Measurements from ENCODE around the gene FMN1. TPM values are rescaled to one million over a fixed set of nuclear protein-coding genes. Genes with fewer than 3 reads are reported as not detected.

The FMN1 gene
- polyA plus RNA-seq, 2 donors = 1.0 to 2.1 TPM

DNA sequence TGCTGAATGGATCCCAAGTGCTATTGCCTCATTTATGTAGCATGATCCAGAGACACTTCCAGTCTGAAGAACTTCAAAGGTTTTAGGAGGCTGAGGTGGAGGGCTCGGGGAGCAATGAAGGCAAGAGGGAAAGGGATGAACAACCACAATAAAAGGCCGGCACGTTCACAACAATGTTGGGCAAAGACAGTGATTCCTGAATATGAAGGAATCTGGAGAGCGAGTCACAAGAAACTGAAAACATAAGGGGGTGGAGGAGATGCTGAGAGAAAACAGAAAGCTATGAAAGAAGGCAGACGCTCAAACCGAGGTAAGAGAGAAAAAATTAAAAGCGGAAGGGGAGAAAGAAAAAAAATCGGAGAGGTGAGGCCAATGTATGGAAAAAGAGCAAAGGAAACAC lies 356.6 kb downstream of the FMN1 start:
- Histone ChIP-seq H3K4me1 (ENCODE audit: control insufficient read depth in 2 of 2, insufficient read depth in 2 of 2, low read length in 1 of 2) (no peaks in the 10 kb centered on the region), H3K36me3 (ENCODE audit: control insufficient read depth in 2 of 2, insufficient read depth in 2 of 2, low read length in 1 of 2) (no peaks in the 10 kb centered on the region), H3K27ac (ENCODE audit: low read depth in 2 of 2, low read length in 1 of 2) (no peak overlapping the region), H3K4me3 (ENCODE audit: low read depth in 1 of 2, low read length in 2 of 2) (no peak overlapping the region), H3K9me3 (ENCODE audit: control insufficient read depth in 2 of 2, insufficient read depth in 1 of 2, low read depth in 1 of 2, low read length in 1 of 2) (no peaks in the 10 kb centered on the region), H3K27me3 (ENCODE audit: control insufficient read depth in 1 of 2, insufficient read depth in 2 of 2, low read length in 2 of 2) (peaks cover 0 to 2% of the 10 kb centered on the region in 2 donors)
- WGBS, 2 donors = 89 to 93% methylated on average over 8 of the region's 8 CpGs

DNA sequence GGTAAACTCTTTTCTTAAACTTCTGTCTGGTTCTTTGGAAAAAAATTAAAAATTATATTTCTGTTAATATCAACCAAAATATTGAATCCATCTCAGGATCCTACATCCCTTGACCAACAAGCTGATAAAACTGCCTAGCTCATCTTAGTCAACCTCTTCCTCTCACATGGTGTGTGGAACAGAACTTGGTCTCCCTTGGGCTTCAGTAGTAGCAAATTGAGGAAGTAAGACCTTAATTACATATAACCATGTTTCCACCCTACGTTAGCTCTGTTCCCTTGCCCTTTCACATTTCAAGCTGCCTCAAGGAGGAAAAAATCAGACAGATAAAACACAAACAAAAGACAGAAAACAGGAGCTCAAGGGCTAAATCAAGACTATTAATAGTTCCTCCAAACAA lies 360.4 kb downstream of the FMN1 start:
- 50 to 68% methylated on average over 1 of the region's 1 CpG for whole genome bisulfite sequencing, 2 donors
- H3K4me3 ChIP-seq (ENCODE audit: low read depth in 1 of 2, low read length in 2 of 2) = no peak overlapping the region
- no peak overlapping the region for H3K27ac ChIP-seq (ENCODE audit: low read depth in 2 of 2, low read length in 1 of 2)
- no peaks in the 10 kb centered on the region for H3K4me1 ChIP-seq (ENCODE audit: control insufficient read depth in 2 of 2, insufficient read depth in 2 of 2, low read length in 1 of 2)
- no peaks in the 10 kb centered on the region for H3K9me3 ChIP-seq (ENCODE audit: control insufficient read depth in 2 of 2, insufficient read depth in 1 of 2, low read depth in 1 of 2, low read length in 1 of 2)
- no peaks in the 10 kb centered on the region for H3K27me3 ChIP-seq (ENCODE audit: control insufficient read depth in 1 of 2, insufficient read depth in 2 of 2, low read length in 2 of 2)
- H3K36me3 ChIP-seq (ENCODE audit: control insufficient read depth in 2 of 2, insufficient read depth in 2 of 2, low read length in 1 of 2) = no peaks in the 10 kb centered on the region

DNA sequence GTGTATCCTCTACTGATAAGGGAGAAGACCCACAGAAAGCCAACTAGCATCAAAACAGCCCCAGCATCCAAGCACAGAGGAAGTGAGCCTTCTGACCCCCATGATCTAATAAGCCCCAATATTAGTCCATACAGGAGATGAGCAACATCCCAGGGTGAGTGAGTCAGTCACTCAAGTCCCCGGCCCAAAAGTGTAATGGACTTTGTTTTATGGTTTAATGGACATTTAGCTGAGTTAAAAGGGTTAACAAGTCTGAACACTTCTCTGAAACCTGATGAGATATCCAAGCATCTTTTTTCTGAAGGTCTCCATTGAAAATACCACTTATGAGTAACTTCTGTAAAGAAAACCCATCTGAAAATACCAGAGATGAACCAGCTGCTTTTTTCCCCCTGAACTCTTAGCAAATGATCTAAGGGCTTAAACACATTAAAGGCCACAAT lies 361.1 kb downstream of the FMN1 start:
- H3K27ac ChIP-seq (ENCODE audit: low read depth in 2 of 2, low read length in 1 of 2) = no peak overlapping the region
- H3K27me3 ChIP-seq (ENCODE audit: control insufficient read depth in 1 of 2, insufficient read depth in 2 of 2, low read length in 2 of 2) = no peaks in the 10 kb centered on the region
- no peaks in the 10 kb centered on the region for H3K36me3 ChIP-seq (ENCODE audit: control insufficient read depth in 2 of 2, insufficient read depth in 2 of 2, low read length in 1 of 2)
- H3K9me3 ChIP-seq (ENCODE audit: control insufficient read depth in 2 of 2, insufficient read depth in 1 of 2, low read depth in 1 of 2, low read length in 1 of 2) = no peaks in the 10 kb centered on the region
- H3K4me1 ChIP-seq (ENCODE audit: control insufficient read depth in 2 of 2, insufficient read depth in 2 of 2, low read length in 1 of 2) = no peaks in the 10 kb centered on the region
- no peak overlapping the region for H3K4me3 ChIP-seq (ENCODE audit: low read depth in 1 of 2, low read length in 2 of 2)
- WGBS, 2 donors = 89 to 96% methylated on average over 1 of the region's 1 CpG

DNA sequence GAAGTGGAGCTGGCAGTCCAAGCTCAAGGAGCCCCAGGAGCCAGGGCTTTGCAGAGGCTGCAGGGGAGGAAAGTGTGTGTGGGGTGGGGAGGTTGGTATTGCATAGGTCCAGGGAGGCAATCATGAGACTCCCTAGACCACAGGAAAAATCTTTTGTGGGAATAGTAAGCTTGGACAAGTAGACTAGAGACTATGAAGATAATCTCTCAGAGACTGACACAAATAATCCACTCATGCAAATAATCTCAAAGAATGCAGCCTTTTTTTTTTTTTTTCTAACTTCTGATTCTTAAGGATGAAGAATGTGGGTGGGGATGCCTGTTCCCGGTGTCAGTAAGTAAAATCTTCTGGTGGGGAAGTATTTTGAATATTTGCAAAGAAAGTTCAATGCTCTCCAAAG lies 363.0 kb downstream of the FMN1 start:
- H3K4me1 ChIP-seq (ENCODE audit: control insufficient read depth in 2 of 2, insufficient read depth in 2 of 2, low read length in 1 of 2) = no peaks in the 10 kb centered on the region
- 65 to 73% methylated on average over 1 of the region's 1 CpG for WGBS, 2 donors
- H3K4me3 ChIP-seq (ENCODE audit: low read depth in 1 of 2, low read length in 2 of 2) = no peak overlapping the region
- H3K36me3 ChIP-seq (ENCODE audit: control insufficient read depth in 2 of 2, insufficient read depth in 2 of 2, low read length in 1 of 2) = no peaks in the 10 kb centered on the region
- no peaks in the 10 kb centered on the region for H3K9me3 ChIP-seq (ENCODE audit: control insufficient read depth in 2 of 2, insufficient read depth in 1 of 2, low read depth in 1 of 2, low read length in 1 of 2)
- H3K27me3 ChIP-seq (ENCODE audit: control insufficient read depth in 1 of 2, insufficient read depth in 2 of 2, low read length in 2 of 2) = no peaks in the 10 kb centered on the region
- no peak overlapping the region for H3K27ac ChIP-seq (ENCODE audit: low read depth in 2 of 2, low read length in 1 of 2)

DNA sequence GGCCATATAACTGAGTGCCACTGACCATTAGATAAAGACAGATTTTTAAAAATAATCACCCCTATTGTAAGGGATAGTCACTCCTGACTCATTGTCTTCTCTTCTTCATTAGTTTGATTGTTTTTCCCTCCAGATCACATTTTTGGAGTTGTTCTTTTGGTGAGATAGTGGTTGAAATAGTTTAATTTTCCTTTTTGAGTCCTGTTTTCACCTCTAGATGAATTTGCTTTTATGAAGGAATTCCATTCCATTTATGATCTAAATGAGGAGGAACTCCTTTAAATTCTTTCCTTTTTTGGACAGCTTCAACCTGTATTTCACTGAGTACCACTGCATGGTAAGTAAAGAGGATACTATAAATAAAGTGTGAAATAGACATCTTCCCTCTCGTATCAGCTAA lies 364.3 kb downstream of the FMN1 start:
- H3K4me1 ChIP-seq (ENCODE audit: control insufficient read depth in 2 of 2, insufficient read depth in 2 of 2, low read length in 1 of 2) = no peaks in the 10 kb centered on the region
- WGBS, 2 donors = 91 to 92% methylated on average over 1 of the region's 1 CpG

DNA sequence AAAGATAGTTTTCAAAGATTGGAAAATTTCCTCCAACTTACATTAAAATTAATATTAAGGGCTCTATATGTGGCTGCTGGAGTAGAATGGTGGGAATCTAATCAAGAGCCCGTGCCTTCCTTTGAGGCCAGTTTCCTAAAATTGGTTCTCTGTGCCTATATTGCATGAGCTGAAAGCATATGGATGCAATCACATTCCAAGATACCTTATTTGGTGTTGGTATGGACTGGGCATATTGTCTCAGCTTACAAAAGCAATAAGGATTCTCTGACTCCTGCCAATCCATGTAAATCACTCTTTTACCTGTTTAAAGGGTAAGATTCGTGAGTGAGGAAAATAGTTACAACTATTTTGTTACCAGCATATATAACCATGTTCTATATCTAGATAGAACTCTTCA lies 365.1 kb downstream of the FMN1 start:
- H3K4me3 ChIP-seq (ENCODE audit: low read depth in 1 of 2, low read length in 2 of 2) = no peak overlapping the region
- H3K36me3 ChIP-seq (ENCODE audit: control insufficient read depth in 2 of 2, insufficient read depth in 2 of 2, low read length in 1 of 2) = no peaks in the 10 kb centered on the region
- H3K9me3 ChIP-seq (ENCODE audit: control insufficient read depth in 2 of 2, insufficient read depth in 1 of 2, low read depth in 1 of 2, low read length in 1 of 2) = no peaks in the 10 kb centered on the region
- 81 to 96% methylated on average over 2 of the region's 2 CpGs for WGBS, 2 donors
- H3K27ac ChIP-seq (ENCODE audit: low read depth in 2 of 2, low read length in 1 of 2) = no peak overlapping the region
- H3K4me1 ChIP-seq (ENCODE audit: control insufficient read depth in 2 of 2, insufficient read depth in 2 of 2, low read length in 1 of 2) = no peaks in the 10 kb centered on the region
- no peaks in the 10 kb centered on the region for H3K27me3 ChIP-seq (ENCODE audit: control insufficient read depth in 1 of 2, insufficient read depth in 2 of 2, low read length in 2 of 2)

More for the DNA sequence above, 364.3 kb downstream of the FMN1 start:
- H3K27me3 ChIP-seq (ENCODE audit: control insufficient read depth in 1 of 2, insufficient read depth in 2 of 2, low read length in 2 of 2) = no peaks in the 10 kb centered on the region
- no peak overlapping the region for H3K27ac ChIP-seq (ENCODE audit: low read depth in 2 of 2, low read length in 1 of 2)
- no peak overlapping the region for H3K4me3 ChIP-seq (ENCODE audit: low read depth in 1 of 2, low read length in 2 of 2)
- no peaks in the 10 kb centered on the region for H3K36me3 ChIP-seq (ENCODE audit: control insufficient read depth in 2 of 2, insufficient read depth in 2 of 2, low read length in 1 of 2)
- H3K9me3 ChIP-seq (ENCODE audit: control insufficient read depth in 2 of 2, insufficient read depth in 1 of 2, low read depth in 1 of 2, low read length in 1 of 2) = no peaks in the 10 kb centered on the region

DNA sequence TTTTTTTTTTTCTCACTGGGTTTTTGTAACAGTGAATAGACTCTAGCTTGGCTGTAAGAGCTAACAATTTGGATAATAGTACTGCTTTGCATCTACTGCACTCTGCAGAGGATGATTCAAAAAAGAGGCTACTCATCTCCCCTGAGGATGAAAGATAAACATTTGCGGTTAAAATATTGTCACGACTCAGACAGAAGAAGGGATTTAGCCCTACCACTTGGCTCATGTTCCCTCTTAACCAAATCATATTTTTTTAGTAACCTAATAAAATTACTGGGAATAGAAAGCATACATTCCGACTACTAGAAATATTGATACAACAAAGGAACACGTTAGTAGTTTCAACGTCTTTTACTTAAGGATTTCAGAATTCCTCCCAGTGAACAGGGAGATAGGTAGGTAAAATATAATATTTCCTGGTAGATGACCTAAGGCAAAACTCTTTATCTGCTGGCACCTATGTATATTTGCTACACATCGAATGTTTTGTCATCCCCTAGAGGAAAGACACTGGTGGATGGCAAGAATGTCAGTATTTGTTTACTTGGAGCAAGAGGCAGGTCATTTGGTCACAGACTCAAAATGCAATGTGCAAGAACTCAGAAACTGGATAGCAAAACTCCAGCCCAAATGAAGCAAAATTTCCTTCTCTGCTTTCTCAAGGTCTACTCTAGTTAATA lies 365.9 kb downstream of the FMN1 start:
- H3K4me3 ChIP-seq (ENCODE audit: low read depth in 1 of 2, low read length in 2 of 2) = no peak overlapping the region
- H3K27me3 ChIP-seq (ENCODE audit: control insufficient read depth in 1 of 2, insufficient read depth in 2 of 2, low read length in 2 of 2) = no peaks in the 10 kb centered on the region
- WGBS, 2 donors = 64 to 72% methylated on average over 6 of the region's 6 CpGs
- H3K36me3 ChIP-seq (ENCODE audit: control insufficient read depth in 2 of 2, insufficient read depth in 2 of 2, low read length in 1 of 2) = no peaks in the 10 kb centered on the region
- no peaks in the 10 kb centered on the region for H3K9me3 ChIP-seq (ENCODE audit: control insufficient read depth in 2 of 2, insufficient read depth in 1 of 2, low read depth in 1 of 2, low read length in 1 of 2)
- H3K27ac ChIP-seq (ENCODE audit: low read depth in 2 of 2, low read length in 1 of 2) = no peak overlapping the region
- no peaks in the 10 kb centered on the region for H3K4me1 ChIP-seq (ENCODE audit: control insufficient read depth in 2 of 2, insufficient read depth in 2 of 2, low read length in 1 of 2)

DNA sequence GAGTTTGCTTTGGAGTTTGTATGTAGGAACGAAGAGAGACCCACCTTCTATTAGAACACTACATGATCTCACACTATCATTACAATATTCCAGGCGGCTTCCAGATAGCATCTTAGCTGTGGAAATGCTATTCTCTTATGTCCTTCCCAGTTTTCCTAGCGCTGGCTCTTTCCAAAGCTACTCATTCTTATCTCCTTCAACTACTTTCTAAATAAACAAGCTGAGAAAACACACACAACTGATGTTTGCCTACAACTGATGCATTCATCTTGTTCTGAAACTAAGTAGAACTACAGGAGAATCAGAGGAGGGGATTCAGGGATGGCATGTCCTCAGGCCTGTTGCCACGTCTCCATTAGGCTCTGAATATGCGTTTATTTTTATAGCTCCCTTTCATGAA lies 367.8 kb downstream of the FMN1 start:
- Histone ChIP-seq H3K27ac (ENCODE audit: low read depth in 2 of 2, low read length in 1 of 2) (no peak overlapping the region), H3K27me3 (ENCODE audit: control insufficient read depth in 1 of 2, insufficient read depth in 2 of 2, low read length in 2 of 2) (no peaks in the 10 kb centered on the region), H3K36me3 (ENCODE audit: control insufficient read depth in 2 of 2, insufficient read depth in 2 of 2, low read length in 1 of 2) (no peaks in the 10 kb centered on the region), H3K4me1 (ENCODE audit: control insufficient read depth in 2 of 2, insufficient read depth in 2 of 2, low read length in 1 of 2) (no peaks in the 10 kb centered on the region), H3K4me3 (ENCODE audit: low read depth in 1 of 2, low read length in 2 of 2) (no peak overlapping the region), H3K9me3 (ENCODE audit: control insufficient read depth in 2 of 2, insufficient read depth in 1 of 2, low read depth in 1 of 2, low read length in 1 of 2) (no peaks in the 10 kb centered on the region)
- 87% methylated on average over 5 of the region's 5 CpGs for WGBS, 2 donors

DNA sequence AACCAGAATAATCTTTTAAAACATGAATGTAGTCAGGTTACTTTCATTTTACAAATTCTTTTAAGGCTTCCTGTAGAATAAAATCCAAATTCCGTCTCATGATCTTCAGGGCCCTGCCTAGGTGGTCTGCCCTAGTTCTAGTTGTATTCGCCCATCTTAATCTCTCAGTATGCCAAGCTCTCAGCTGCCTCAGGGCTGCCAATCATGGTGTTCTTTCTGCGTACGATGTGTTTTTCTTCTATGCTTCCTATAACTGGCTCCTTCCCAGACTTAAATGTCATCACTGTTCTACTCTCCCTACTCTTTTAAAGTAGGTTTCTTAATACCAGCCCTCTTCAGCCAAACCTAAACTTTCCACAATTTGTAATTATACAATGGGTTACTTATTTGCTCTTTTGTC lies 369.3 kb downstream of the FMN1 start:
- H3K27ac ChIP-seq (ENCODE audit: low read depth in 2 of 2, low read length in 1 of 2) = peak overlapping the region in 1 of 2 donors; percentile 42
- no peaks in the 10 kb centered on the region for H3K36me3 ChIP-seq (ENCODE audit: control insufficient read depth in 2 of 2, insufficient read depth in 2 of 2, low read length in 1 of 2)
- WGBS, 2 donors = 77 to 83% methylated on average over 4 of the region's 4 CpGs
- H3K9me3 ChIP-seq (ENCODE audit: control insufficient read depth in 2 of 2, insufficient read depth in 1 of 2, low read depth in 1 of 2, low read length in 1 of 2) = no peaks in the 10 kb centered on the region
- H3K4me3 ChIP-seq (ENCODE audit: low read depth in 1 of 2, low read length in 2 of 2) = no peak overlapping the region
- no peaks in the 10 kb centered on the region for H3K4me1 ChIP-seq (ENCODE audit: control insufficient read depth in 2 of 2, insufficient read depth in 2 of 2, low read length in 1 of 2)
- H3K27me3 ChIP-seq (ENCODE audit: control insufficient read depth in 1 of 2, insufficient read depth in 2 of 2, low read length in 2 of 2) = no peaks in the 10 kb centered on the region

DNA sequence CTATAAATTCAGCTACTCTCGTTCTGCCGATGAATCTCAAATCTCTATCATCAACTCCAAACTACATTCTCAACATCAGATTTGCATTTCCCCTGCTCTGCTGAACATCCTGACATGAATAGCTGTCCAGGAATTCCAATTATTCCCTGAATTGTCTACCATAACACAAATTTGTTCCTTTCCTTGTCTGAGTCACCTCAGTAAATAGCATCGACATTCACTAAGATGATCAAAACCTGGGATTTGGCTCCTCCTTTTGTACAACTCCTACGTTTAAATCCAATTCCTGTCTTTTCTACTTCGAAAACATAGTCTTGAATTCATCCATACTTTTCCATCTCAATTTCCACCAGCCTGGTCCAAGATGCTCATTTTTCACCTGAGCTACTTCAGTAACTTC lies 369.7 kb downstream of the FMN1 start:
- no peak overlapping the region for H3K27ac ChIP-seq (ENCODE audit: low read depth in 2 of 2, low read length in 1 of 2)
- no peaks in the 10 kb centered on the region for H3K36me3 ChIP-seq (ENCODE audit: control insufficient read depth in 2 of 2, insufficient read depth in 2 of 2, low read length in 1 of 2)
- H3K27me3 ChIP-seq (ENCODE audit: control insufficient read depth in 1 of 2, insufficient read depth in 2 of 2, low read length in 2 of 2) = no peaks in the 10 kb centered on the region
- 70 to 90% methylated on average over 5 of the region's 5 CpGs for WGBS, 2 donors
- H3K4me3 ChIP-seq (ENCODE audit: low read depth in 1 of 2, low read length in 2 of 2) = no peak overlapping the region
- no peaks in the 10 kb centered on the region for H3K9me3 ChIP-seq (ENCODE audit: control insufficient read depth in 2 of 2, insufficient read depth in 1 of 2, low read depth in 1 of 2, low read length in 1 of 2)
- H3K4me1 ChIP-seq (ENCODE audit: control insufficient read depth in 2 of 2, insufficient read depth in 2 of 2, low read length in 1 of 2) = no peaks in the 10 kb centered on the region

Data from esophagus (tissue), 2 donors.